HFFc6 (cell line): ENCODE measurements around the gene TBC1D2B. TPM values are rescaled to one million over a fixed set of nuclear protein-coding genes. Genes with fewer than 3 reads are reported as not detected.

Experiments
- DNase-seq: peaks from one replicate; pipeline ENCODE4 v3.0.0-alpha.2; 2018
- H3K27ac Mint-ChIP-seq: 2 replicates; pipeline ENCODE4 v1.8.0; 2020; ENCODE audit warnings: mild to moderate bottlenecking, mixed read lengths
- H3K27me3 Mint-ChIP-seq: 2 replicates; pipeline ENCODE4 v1.8.0; 2021; ENCODE audit warnings: mild to moderate bottlenecking, moderate library complexity, mixed read lengths; ENCODE audit not compliant: insufficient read depth
- H3K36me3 Mint-ChIP-seq: 2 replicates; pipeline ENCODE4 v1.8.0; 2021; ENCODE audit warnings: low read depth, mixed read lengths
- H3K4me1 Mint-ChIP-seq: 2 replicates; pipeline ENCODE4 v1.8.0; 2020; ENCODE audit warnings: low read depth, mixed read lengths
- H3K4me3 Mint-ChIP-seq: 2 replicates; pipeline ENCODE4 v1.8.0; 2020; ENCODE audit warnings: mild to moderate bottlenecking, moderate library complexity, mixed read lengths
- H3K9me3 Mint-ChIP-seq: 2 replicates; pipeline ENCODE4 v1.8.0; 2020; ENCODE audit warnings: mild to moderate bottlenecking, mixed read lengths
- total RNA-seq, 6 experiments: library from RNA; stranded (reverse); fragmentation: NEBNext Ultra II Directional; extraction: Animal tissue kit (Norgen Biotek cat#: 25700); gene quantifications; 2 replicates in 1 of 6; 3 replicates in 5 of 6; pipeline ENCODE4 v1.2.3, GENCODE V29; 2021
- TF ChIP-seq, protein P1 (sequence below): fragments of 200-600 bp; sonication (generic); IDR thresholded peaks from 2 replicates; pipeline ENCODE4 v1.5.0; 2021; ENCODE audit warnings: antibody characterized with exemption, mild to moderate bottlenecking

Gene TBC1D2B
- total RNA-seq, 6 experiments from 2014 or later, result 34.1 to 42.5 (median 38.0) TPM

DNA sequence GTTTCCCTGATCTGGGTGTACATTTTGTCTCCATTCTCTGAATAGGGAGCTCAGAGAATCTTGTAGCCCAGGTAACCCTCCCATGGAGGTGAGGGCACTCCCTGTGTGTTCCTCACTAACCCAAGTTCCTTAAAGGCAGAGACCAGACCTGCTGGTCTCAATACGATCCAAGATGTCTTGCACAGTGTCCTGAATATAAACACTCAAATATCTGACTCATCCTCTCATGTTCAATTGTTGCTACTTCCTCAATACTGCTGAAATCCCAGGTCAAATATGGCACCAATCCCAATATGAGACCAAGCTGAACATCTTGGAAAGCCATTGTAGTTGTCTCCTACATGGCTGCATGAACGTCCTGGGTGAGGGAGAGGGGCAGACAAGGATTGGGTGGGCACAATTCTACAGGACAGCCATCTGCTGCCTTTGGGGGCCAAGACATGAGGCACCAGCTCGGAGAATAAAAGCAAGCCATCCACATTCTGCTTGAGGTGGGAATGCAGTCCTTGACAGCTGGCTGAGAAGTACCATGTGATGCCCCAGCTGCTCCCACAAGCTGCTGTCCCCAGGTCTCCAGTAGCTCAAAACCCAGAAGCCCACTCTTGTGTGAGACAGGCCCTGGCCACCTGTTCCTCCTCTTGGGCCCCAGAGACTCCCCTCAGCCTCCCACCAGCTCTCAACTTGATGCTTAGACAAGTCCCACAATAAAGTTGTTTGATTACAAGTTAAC is 18.2 kb downstream of the TBC1D2B start:
- TF ChIP-seq, protein P1, sequence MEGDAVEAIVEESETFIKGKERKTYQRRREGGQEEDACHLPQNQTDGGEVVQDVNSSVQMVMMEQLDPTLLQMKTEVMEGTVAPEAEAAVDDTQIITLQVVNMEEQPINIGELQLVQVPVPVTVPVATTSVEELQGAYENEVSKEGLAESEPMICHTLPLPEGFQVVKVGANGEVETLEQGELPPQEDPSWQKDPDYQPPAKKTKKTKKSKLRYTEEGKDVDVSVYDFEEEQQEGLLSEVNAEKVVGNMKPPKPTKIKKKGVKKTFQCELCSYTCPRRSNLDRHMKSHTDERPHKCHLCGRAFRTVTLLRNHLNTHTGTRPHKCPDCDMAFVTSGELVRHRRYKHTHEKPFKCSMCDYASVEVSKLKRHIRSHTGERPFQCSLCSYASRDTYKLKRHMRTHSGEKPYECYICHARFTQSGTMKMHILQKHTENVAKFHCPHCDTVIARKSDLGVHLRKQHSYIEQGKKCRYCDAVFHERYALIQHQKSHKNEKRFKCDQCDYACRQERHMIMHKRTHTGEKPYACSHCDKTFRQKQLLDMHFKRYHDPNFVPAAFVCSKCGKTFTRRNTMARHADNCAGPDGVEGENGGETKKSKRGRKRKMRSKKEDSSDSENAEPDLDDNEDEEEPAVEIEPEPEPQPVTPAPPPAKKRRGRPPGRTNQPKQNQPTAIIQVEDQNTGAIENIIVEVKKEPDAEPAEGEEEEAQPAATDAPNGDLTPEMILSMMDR, result no peak
- peaks cover 56% of the 10 kb centered on the region for H3K4me1 Mint-ChIP-seq
- H3K9me3 Mint-ChIP-seq, result no peaks in the 10 kb centered on the region
- no peak for DNase-seq
- H3K4me3 Mint-ChIP-seq, result peak overlapping the region; percentile 17; the same call in 1 of the 2 replicates
- H3K27ac Mint-ChIP-seq, result peak overlapping the region; percentile 70
- no peaks in the 10 kb centered on the region; the same call in none of the 2 replicates for H3K27me3 Mint-ChIP-seq
- peaks cover 4% of the 10 kb centered on the region for H3K36me3 Mint-ChIP-seq

DNA sequence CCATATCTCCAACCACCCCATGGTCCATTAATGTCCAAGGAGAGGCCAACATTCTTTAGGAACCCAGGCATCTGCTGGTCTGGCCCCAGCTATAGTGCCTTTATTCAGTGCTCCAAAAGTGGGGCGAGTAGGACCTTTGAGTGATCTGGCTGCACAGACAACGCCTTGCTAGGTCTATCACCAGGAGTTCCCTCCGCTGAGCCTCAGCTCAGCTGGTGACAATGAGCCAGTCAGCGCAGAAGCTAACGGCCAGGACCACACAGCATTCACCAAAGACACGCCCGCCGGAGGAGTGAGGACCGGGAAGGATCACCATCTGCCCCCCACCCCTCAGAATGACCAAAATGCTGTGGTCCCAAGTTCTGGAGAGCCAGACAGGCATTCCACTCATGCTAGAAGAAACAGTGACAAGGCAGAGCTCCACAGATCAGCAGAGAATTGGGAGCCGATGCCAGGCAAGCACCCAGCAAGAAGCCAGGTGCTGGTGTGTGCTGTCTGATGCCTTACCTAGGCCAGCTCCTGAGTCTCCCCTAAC is 19.0 kb downstream of the TBC1D2B start:
- Mint-ChIP-seq H3K9me3 (no peaks in the 10 kb centered on the region), H3K4me3 (no peak overlapping the region), H3K27me3 (no peaks in the 10 kb centered on the region; the same call in none of the 2 replicates), H3K4me1 (peaks cover 62% of the 10 kb centered on the region), H3K27ac (peak overlapping the region; percentile 83), H3K36me3 (peaks cover 10% of the 10 kb centered on the region)
- no peak for DNase-seq
- TF ChIP-seq, protein P1, result no peak

DNA sequence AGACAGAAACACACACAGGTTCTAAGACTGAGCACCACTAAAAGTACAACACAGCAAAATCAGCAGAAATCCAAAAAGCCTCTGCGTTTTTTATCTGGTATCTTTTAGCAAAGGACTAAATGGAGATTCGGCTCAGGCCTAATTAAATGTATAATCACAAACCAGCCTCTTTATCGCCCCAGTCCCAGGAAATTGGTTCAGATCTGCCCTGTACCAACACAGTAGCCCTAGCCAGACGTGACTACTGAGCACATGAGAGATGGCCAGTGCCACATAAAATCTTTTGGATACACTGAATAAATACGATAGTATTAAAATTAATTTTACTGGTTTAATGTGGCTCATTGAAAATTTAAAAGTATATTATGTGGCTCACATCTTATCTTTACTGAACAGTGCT is 19.7 kb downstream of the TBC1D2B start:
- TF ChIP-seq, protein P1, result no peak
- H3K9me3 Mint-ChIP-seq, result no peaks in the 10 kb centered on the region
- H3K4me3 Mint-ChIP-seq, result no peak overlapping the region
- peak overlapping the region; percentile 83 for H3K27ac Mint-ChIP-seq
- peaks cover 63% of the 10 kb centered on the region for H3K4me1 Mint-ChIP-seq
- DNase-seq, result no peak
- peaks cover 16% of the 10 kb centered on the region for H3K36me3 Mint-ChIP-seq
- no peaks in the 10 kb centered on the region; the same call in none of the 2 replicates for H3K27me3 Mint-ChIP-seq

DNA sequence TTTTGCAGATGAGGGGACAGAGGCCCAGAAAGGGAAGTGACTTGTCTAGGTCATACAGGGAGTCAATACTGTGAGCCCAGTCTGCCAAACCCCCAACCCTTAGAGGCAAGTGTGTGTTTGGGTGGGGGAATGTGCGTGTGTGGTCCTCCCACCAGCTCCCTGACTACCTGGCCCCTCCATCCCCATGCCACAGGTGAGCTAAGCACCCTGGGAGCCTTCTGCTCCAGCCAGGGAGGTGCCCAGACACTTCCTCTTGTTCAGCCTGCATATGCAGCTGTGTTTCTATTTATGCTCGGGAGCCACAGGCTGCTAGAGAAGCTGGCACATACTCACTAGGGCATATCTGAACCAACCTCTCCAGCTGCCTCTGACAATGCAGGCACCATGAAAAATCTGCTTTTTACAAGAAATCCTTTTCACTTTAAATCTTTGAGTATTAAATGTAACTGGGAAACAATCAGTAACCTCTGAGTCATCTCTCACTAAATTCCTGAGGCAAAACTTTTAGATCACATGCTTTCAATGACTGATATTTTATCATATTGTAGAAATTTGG is 20.7 kb downstream of the TBC1D2B start:
- peak overlapping the region; percentile 83 for H3K27ac Mint-ChIP-seq
- no peaks in the 10 kb centered on the region for H3K9me3 Mint-ChIP-seq
- no peaks in the 10 kb centered on the region; the same call in none of the 2 replicates for H3K27me3 Mint-ChIP-seq
- peak; percentile 37 for DNase-seq
- TF ChIP-seq, protein P1, result no peak
- peaks cover 73% of the 10 kb centered on the region for H3K4me1 Mint-ChIP-seq
- peaks cover 20% of the 10 kb centered on the region for H3K36me3 Mint-ChIP-seq
- H3K4me3 Mint-ChIP-seq, result peak overlapping the region; percentile 52

DNA sequence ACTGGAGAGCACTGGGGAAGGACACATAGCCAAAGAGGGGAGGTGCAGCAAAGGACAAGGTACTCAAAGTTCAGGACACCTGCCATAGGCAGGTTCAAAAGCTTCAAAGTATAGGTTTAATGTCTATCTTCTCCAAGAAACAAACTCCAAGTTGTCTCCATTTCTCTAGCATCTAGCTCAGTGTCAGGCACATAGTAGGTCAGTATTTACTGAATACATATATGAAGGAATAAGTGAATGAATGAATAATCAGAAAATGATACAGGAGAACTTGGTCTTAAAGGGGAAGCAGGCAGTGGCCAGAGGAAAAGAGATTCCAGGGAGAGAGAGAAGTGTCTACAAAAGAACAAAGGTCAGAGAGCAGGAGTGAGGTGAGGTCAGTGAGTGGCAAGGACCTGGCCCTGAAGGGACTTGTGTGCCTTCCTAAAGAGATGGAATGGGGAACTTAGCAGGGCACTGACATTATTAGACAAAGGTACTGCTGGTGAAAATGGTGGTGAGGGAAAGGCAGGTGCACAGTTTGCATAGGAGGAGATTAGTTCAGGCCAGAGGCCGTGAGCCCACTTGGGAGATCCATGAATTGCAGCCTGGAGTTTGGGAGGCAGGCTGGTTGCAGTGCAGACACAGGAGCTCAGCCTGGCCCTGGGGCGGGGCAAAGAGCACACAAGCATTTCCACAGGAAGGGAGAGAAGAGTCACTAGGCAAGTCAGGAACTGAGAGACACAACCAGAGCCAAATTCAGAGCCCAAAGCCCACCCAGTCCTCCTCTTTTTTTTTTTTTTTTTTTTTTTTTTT is 21.4 kb downstream of the TBC1D2B start:
- Mint-ChIP-seq H3K27me3 (no peaks in the 10 kb centered on the region; the same call in none of the 2 replicates), H3K4me3 (peak overlapping the region; percentile 52), H3K4me1 (peaks cover 80% of the 10 kb centered on the region), H3K36me3 (peaks cover 20% of the 10 kb centered on the region), H3K27ac (peak overlapping the region; percentile 83), H3K9me3 (no peaks in the 10 kb centered on the region)
- no peak for DNase-seq
- TF ChIP-seq, protein P1, result no peak
